ENCODE data around the gene AKAP17A.

Gene AKAP17A

DNA sequence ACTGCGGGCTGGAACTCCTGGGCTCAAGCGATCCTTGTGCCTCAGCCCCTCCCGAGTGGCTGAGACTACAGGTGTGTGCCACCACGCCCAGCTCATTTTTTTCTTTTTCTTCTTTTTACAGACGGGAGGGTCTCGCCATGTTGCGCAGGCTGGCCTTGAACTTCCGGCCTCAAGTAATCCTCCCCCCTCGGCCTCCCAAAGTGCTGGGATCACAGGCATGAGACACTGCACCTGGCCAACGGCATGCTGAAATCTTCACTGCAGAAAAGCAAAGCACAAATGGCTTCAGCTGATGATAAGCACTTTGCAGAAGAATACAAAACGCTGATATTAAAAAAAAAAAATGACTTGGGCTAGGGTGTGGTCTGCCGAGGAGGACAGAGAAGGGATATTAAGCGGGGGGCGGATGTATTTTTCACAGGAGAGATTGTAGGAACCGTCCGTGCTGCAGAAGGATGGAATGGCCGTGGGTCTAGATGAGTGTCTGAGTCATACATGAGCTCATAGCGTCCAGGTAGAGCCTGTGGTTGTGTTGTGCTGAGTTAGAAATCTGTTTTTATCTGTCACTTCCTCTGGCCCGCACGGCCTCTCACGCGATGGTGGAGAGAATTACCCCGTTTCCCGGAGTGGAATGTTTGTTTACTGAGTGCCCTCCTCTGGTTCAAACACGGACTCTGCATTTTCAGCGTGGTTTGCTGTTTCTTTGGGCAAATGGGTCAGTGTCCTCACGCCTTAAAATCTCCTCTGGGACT is 8.5 kb upstream of the AKAP17A start:
- Histone ChIP-seq H3K4me3 (ENCODE audit: low read depth in 1 of 5, low read length in 5 of 5) (no peak overlapping the region), H3K9me3 (ENCODE audit: control insufficient read depth in 5 of 5, low read length in 5 of 5) (no peaks in the 10 kb centered on the region), H3K27me3 (ENCODE audit: control insufficient read depth in 5 of 5, insufficient read depth in 4 of 5, low read length in 5 of 5) (peaks cover 0 to 3% (median 0%) of the 10 kb centered on the region in 5 donors), H3K36me3 (ENCODE audit: control insufficient read depth in 5 of 5, insufficient read depth in 5 of 5, low read length in 5 of 5) (no peaks in the 10 kb centered on the region), H3K27ac (ENCODE audit: low read depth, low read length) (no peak overlapping the region), H3K9ac (ENCODE audit: low read length in 5 of 5) (no peak overlapping the region), H3K4me1 (ENCODE audit: control insufficient read depth in 5 of 5, insufficient read depth in 5 of 5, low read length in 5 of 5) (no peaks in the 10 kb centered on the region)

DNA sequence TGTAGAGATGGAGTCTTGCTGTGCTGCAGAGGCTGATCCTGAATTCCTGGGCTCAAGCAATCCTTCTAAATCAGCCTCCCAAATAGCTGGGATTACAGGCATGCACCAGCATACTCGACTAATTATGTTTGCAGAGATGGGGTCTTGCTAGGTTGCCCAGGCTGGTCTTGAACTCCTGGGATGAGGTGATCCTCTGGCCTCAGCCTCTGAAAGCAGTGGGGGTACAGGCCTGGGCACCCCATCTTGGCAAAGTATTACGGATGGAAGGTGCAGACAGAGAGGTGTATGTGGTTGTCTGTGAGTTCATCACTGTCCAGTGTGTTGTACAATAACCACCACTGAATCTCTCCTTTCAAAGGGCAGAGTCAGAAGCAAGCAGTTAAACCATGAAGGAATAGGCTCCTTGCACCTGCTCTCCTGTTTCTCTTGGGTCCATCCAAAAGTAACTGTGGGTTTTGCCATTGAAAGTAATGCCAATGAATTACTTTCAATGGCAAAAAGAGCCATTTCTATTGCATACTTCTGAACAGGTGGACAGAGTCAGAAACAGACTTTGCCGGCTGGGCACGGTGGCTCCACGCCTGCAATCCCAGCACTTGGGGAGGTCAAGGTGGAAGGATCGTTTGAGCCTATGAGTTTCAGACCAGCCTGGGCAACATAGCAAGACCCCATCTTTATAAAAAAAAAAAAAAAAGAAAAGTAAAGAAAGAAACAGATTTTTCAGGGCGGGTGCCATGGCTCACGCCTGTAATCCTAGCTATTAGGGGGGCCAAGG is 7.0 kb upstream of the AKAP17A start:
- Histone ChIP-seq H3K27ac (ENCODE audit: low read depth, low read length) (no peak overlapping the region), H3K9me3 (ENCODE audit: control insufficient read depth in 5 of 5, low read length in 5 of 5) (no peaks in the 10 kb centered on the region), H3K4me1 (ENCODE audit: control insufficient read depth in 5 of 5, insufficient read depth in 5 of 5, low read length in 5 of 5) (no peaks in the 10 kb centered on the region), H3K36me3 (ENCODE audit: control insufficient read depth in 5 of 5, insufficient read depth in 5 of 5, low read length in 5 of 5) (no peaks in the 10 kb centered on the region), H3K27me3 (ENCODE audit: control insufficient read depth in 5 of 5, insufficient read depth in 4 of 5, low read length in 5 of 5) (peaks cover 0 to 3% (median 0%) of the 10 kb centered on the region in 5 donors), H3K9ac (ENCODE audit: low read length in 5 of 5) (no peak overlapping the region), H3K4me3 (ENCODE audit: low read depth in 1 of 5, low read length in 5 of 5) (no peak overlapping the region)

DNA sequence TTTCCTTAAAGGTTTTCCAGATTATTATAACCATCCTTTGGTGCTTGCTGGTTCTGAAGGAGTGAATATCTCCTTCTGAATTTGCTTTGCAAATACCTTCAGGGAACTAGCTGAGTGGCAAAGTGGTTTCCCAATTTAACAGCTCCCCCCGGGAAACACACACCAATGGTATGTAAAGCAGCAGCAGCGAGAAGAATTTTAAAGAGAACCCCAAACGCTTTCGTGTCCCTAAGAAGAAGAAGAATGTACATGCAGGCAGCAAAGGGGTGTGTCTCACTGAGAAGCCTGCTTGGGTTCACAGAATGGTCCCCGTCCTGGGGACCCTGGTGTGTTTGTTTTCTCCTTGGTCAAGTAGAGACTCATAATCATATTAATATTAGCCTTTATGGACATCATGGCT is 4.2 kb upstream of the AKAP17A start:
- H3K27ac ChIP-seq (ENCODE audit: low read depth, low read length): no peak overlapping the region

DNA sequence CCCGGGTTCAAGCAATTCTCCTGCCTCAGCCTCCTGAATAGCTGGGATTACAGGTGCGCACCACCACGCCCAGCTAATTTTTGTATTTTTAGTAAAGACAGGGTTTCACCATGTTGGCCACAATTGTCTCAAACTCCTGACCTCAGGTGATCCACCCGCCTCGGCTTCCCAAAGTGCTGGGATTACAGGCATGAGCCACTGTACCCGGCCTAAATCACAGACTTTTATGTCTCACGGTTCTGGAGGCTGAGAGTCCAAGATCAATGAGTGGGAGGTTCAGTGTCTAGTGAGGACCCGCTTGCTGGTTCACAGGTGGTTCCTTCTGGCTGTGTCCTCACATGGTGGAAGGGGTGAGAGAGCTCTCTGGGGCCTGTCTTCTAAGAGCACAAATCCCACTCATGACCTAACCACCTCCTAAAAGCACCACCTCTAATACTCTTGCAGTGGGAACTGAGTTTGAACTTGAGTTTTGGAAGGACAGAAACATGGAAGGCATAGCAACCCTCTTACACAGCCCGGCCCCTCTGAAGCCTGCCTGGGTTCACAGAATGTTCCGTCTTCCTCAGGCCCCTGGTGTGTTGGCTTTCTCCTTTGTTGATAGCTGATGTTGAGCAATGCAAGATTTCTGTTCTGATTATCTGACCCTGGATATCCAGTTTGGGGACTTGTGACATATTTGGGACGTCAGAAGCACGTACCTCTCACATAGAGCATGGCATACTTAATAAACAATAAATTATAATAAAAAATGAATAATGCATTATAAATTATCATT is 1.9 kb upstream of the AKAP17A start:
- no peak overlapping the region for H3K27ac ChIP-seq (ENCODE audit: low read depth, low read length)
- H3K4me1 ChIP-seq (ENCODE audit: control insufficient read depth in 5 of 5, insufficient read depth in 5 of 5, low read length in 5 of 5): peaks cover 4 to 24% (median 22%) of the 10 kb centered on the region in 5 donors
- H3K36me3 ChIP-seq (ENCODE audit: control insufficient read depth in 5 of 5, insufficient read depth in 5 of 5, low read length in 5 of 5): peaks cover 0 to 12% (median 11%) of the 10 kb centered on the region in 5 donors
- peaks cover 0 to 1% (median 0%) of the 10 kb centered on the region in 5 donors for H3K27me3 ChIP-seq (ENCODE audit: control insufficient read depth in 5 of 5, insufficient read depth in 4 of 5, low read length in 5 of 5)
- H3K9ac ChIP-seq (ENCODE audit: low read length in 5 of 5): no peak overlapping the region
- no peak overlapping the region for H3K4me3 ChIP-seq (ENCODE audit: low read depth in 1 of 5, low read length in 5 of 5)
- no peaks in the 10 kb centered on the region for H3K9me3 ChIP-seq (ENCODE audit: control insufficient read depth in 5 of 5, low read length in 5 of 5)

More for the DNA sequence above, 4.2 kb upstream of the AKAP17A start:
- Histone ChIP-seq H3K9ac (ENCODE audit: low read length in 5 of 5) (no peak overlapping the region), H3K9me3 (ENCODE audit: control insufficient read depth in 5 of 5, low read length in 5 of 5) (no peaks in the 10 kb centered on the region), H3K27me3 (ENCODE audit: control insufficient read depth in 5 of 5, insufficient read depth in 4 of 5, low read length in 5 of 5) (peaks cover 0 to 3% (median 0%) of the 10 kb centered on the region in 5 donors), H3K4me1 (ENCODE audit: control insufficient read depth in 5 of 5, insufficient read depth in 5 of 5, low read length in 5 of 5) (peaks cover 0 to 4% (median 3%) of the 10 kb centered on the region in 5 donors), H3K36me3 (ENCODE audit: control insufficient read depth in 5 of 5, insufficient read depth in 5 of 5, low read length in 5 of 5) (no peaks in the 10 kb centered on the region), H3K4me3 (ENCODE audit: low read depth in 1 of 5, low read length in 5 of 5) (no peak overlapping the region)

DNA sequence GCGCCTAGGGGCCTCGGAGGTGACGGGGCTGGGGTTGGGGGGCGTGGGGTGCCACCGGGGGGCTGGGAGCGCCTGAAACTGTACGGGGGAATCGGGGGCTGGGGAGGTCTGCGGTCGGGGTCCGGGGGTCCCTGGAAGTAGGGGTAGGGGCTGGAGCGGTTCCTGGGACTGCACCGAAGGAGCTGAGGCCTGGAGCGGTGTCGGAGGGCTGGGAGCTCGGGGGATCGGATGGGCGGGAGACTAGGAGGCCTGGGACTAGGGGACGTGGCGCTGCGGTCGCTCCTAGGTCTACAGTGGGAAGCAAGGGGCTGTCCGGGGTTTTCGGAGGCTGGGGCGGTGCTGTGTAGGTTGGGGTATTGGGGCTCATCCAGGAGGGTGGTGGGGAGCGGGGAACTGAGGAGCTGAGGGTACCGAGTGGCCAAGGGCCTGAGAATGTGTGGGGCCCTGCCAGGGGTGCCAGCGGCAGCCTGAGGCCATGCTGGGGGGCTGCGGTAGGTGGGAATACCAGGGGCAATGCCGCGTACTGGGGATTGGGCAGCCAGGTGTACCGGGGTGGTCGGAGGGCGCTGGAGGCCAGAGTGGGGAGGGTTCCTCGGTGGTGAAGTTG is 562 bp downstream of the AKAP17A start:
- Histone ChIP-seq H3K9me3 (ENCODE audit: control insufficient read depth in 5 of 5, low read length in 5 of 5) (no peaks in the 10 kb centered on the region), H3K4me3 (ENCODE audit: low read depth in 1 of 5, low read length in 5 of 5) (peak overlapping the region; percentile 83 to 94 (median 90)), H3K4me1 (ENCODE audit: control insufficient read depth in 5 of 5, insufficient read depth in 5 of 5, low read length in 5 of 5) (peaks cover 4 to 26% (median 22%) of the 10 kb centered on the region in 5 donors), H3K36me3 (ENCODE audit: control insufficient read depth in 5 of 5, insufficient read depth in 5 of 5, low read length in 5 of 5) (peaks cover 0 to 36% (median 33%) of the 10 kb centered on the region in 5 donors), H3K27ac (ENCODE audit: low read depth, low read length) (peak overlapping the region; percentile 77), H3K9ac (ENCODE audit: low read length in 5 of 5) (peak overlapping the region; percentile 87 to 99 (median 97)), H3K27me3 (ENCODE audit: control insufficient read depth in 5 of 5, insufficient read depth in 4 of 5, low read length in 5 of 5) (no peaks in the 10 kb centered on the region)

DNA sequence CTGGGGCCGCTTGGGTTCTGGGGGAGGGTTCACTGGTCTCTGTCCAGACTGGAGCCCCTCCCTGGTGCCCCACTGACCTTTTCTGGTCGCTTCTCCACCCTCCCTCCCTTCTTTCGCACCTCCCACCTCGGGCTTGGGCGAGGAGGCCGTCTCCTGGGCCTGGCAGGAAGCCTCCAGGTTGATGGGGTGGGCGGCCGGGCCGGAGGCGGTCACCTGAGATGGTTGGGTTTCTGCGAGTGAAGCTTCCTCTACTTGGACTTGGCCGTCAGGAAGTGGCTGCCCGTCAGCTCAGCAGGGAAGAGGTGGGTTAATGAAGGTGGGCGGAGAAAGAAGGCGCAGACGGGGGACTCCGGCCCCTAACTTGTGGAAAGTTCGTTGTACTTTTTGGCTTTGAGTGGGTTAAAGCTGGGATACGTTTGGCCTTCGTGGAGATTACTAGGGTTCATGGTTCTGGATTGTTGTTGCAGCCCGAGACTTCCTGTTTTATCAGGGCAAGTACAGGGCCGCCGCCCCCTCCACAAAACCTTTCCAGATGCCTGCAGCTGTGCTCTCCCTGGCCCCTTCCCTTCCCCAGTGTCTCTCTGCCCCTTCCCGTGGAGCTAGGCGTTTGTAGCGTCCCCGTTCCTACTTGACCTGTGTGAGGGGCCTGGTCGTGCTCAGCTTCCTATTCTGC is 1.2 kb downstream of the AKAP17A start:
- Histone ChIP-seq H3K27ac (ENCODE audit: low read depth, low read length) (peak overlapping the region; percentile 77), H3K9ac (ENCODE audit: low read length in 5 of 5) (peak overlapping the region; percentile 87 to 99 (median 97)), H3K4me3 (ENCODE audit: low read depth in 1 of 5, low read length in 5 of 5) (peak overlapping the region; percentile 83 to 94 (median 90))

DNA sequence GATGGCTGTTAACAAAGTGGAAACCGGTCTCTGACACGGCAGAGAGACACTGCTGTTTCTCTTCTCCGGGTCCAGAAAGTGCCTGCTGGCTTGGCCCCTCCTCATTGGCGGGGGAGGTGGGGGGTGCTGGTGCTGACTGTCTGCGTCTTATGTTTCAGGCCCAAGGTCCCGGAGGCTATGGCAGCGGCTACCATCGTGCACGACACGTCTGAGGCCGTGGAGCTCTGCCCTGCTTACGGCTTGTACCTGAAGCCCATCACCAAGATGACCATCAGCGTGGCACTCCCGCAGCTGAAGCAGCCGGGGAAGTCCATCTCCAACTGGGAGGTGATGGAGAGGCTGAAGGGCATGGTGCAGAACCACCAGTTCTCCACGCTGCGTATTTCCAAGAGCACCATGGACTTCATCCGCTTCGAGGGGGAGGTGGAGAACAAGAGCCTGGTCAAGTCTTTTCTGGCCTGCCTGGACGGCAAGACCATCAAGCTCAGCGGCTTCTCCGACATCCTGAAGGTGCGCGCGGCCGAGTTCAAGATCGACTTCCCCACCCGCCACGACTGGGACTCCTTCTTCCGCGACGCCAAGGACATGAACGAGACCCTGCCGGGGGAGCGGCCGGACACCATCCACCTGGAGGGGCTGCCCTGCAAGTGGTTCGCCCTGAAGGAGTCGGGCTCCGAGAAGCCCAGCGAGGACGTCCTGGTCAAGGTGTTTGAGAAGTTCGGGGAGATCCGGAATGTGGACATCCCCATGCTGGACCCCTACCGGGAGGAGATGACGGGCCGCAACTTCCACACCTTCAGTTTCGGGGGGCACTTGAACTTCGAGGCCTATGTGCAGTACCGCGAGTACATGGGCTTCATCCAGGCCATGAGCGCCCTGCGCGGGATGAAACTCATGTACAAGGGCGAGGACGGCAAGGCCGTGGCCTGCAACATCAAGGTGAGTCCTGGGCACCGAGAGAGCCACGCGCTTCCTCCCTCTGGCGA is 2.2 kb downstream of the AKAP17A start:
- peak overlapping the region; percentile 83 to 94 (median 90) for H3K4me3 ChIP-seq (ENCODE audit: low read depth in 1 of 5, low read length in 5 of 5)
- peaks cover 0 to 52% (median 49%) of the 10 kb centered on the region in 5 donors for H3K36me3 ChIP-seq (ENCODE audit: control insufficient read depth in 5 of 5, insufficient read depth in 5 of 5, low read length in 5 of 5)
- H3K9ac ChIP-seq (ENCODE audit: low read length in 5 of 5): peak overlapping the region in 3 of 5 donors; percentile 88 to 99 (median 99)

More for the DNA sequence above, 1.2 kb downstream of the AKAP17A start:
- Histone ChIP-seq H3K4me1 (ENCODE audit: control insufficient read depth in 5 of 5, insufficient read depth in 5 of 5, low read length in 5 of 5) (peaks cover 6 to 26% (median 22%) of the 10 kb centered on the region in 5 donors), H3K36me3 (ENCODE audit: control insufficient read depth in 5 of 5, insufficient read depth in 5 of 5, low read length in 5 of 5) (peaks cover 0 to 43% (median 40%) of the 10 kb centered on the region in 5 donors), H3K27me3 (ENCODE audit: control insufficient read depth in 5 of 5, insufficient read depth in 4 of 5, low read length in 5 of 5) (no peaks in the 10 kb centered on the region), H3K9me3 (ENCODE audit: control insufficient read depth in 5 of 5, low read length in 5 of 5) (no peaks in the 10 kb centered on the region)

DNA sequence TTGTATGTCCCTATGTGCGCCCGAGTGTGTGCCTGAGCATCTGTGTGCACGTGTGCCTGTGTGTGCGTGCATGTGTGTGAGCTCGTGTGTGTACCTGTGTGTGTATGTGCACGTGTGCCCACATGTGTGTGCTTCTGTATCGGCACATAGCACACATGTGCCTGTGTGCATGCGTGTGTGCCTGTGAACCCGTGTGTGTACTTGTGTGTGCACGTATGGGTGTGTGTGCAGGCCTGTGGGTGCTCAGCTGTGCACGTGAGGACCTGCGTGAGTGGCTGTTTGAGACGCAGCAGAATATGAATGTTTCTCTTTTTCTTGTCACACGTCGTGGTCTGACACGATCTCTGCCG is 4.3 kb downstream of the AKAP17A start:
- Histone ChIP-seq H3K27ac (ENCODE audit: low read depth, low read length) (no peak overlapping the region), H3K27me3 (ENCODE audit: control insufficient read depth in 5 of 5, insufficient read depth in 4 of 5, low read length in 5 of 5) (no peaks in the 10 kb centered on the region), H3K9ac (ENCODE audit: low read length in 5 of 5) (peak overlapping the region in 1 of 5 donors; percentile 2), H3K4me3 (ENCODE audit: low read depth in 1 of 5, low read length in 5 of 5) (no peak overlapping the region), H3K9me3 (ENCODE audit: control insufficient read depth in 5 of 5, low read length in 5 of 5) (no peaks in the 10 kb centered on the region), H3K36me3 (ENCODE audit: control insufficient read depth in 5 of 5, insufficient read depth in 5 of 5, low read length in 5 of 5) (peaks cover 0 to 74% (median 70%) of the 10 kb centered on the region in 5 donors), H3K4me1 (ENCODE audit: control insufficient read depth in 5 of 5, insufficient read depth in 5 of 5, low read length in 5 of 5) (peaks cover 6 to 26% (median 22%) of the 10 kb centered on the region in 5 donors)

More for the DNA sequence above, 2.2 kb downstream of the AKAP17A start:
- no peak overlapping the region for H3K27ac ChIP-seq (ENCODE audit: low read depth, low read length)
- no peaks in the 10 kb centered on the region for H3K27me3 ChIP-seq (ENCODE audit: control insufficient read depth in 5 of 5, insufficient read depth in 4 of 5, low read length in 5 of 5)
- H3K9me3 ChIP-seq (ENCODE audit: control insufficient read depth in 5 of 5, low read length in 5 of 5): no peaks in the 10 kb centered on the region
- H3K4me1 ChIP-seq (ENCODE audit: control insufficient read depth in 5 of 5, insufficient read depth in 5 of 5, low read length in 5 of 5): peaks cover 6 to 26% (median 22%) of the 10 kb centered on the region in 5 donors
